Kidney (tissue), 14 donors: ENCODE results near the gene MAG. TPM values are rescaled to one million over a fixed set of nuclear protein-coding genes. Genes with fewer than 3 reads are reported as not detected.

Experiments
- DNase-seq, 5 donors: peaks; one replicate each; pipeline ENCODE4 v3.0.0-alpha.2; 2013 to 2020
- FAIRE-seq: peaks from 2 replicates; lab custom pipeline; 2012; peaks lifted over from hg19 to GRCh38; lab: Jason Lieb, UNC
- H3K27ac ChIP-seq, 2 donors: one replicate each; pipeline ENCODE4 v1.7.0; 2013; ENCODE audit warnings: low read depth in 2 of 2, low read length in 2 of 2, inconsistent platforms in 1 of 2
- H3K27me3 ChIP-seq: one replicate; pipeline ENCODE4 v1.7.1; 2013; ENCODE audit warnings: low read length, inconsistent platforms; ENCODE audit not compliant: control insufficient read depth, insufficient read depth
- H3K36me3 ChIP-seq, 3 donors: one replicate each; pipeline versions ENCODE4 v1.7.0 to v1.7.1; 2013; ENCODE audit warnings: low read length in 3 of 3, control low read depth in 1 of 3, inconsistent platforms in 1 of 3; ENCODE audit not compliant: insufficient read depth in 3 of 3, control insufficient read depth in 2 of 3
- H3K4me1 ChIP-seq, 3 donors: one replicate each; pipeline versions ENCODE4 v1.7.0 to v1.7.1; 2013; ENCODE audit warnings: low read length in 3 of 3, inconsistent platforms in 1 of 3, low read depth in 1 of 3; ENCODE audit not compliant: control insufficient read depth in 2 of 3, insufficient read depth in 2 of 3
- H3K4me3 ChIP-seq, 3 donors: one replicate each; pipeline versions ENCODE4 v1.7.0 to v1.8.1; 2013; ENCODE audit warnings: low read length in 3 of 3, control low read depth in 1 of 3, inconsistent platforms in 1 of 3
- H3K9ac ChIP-seq, 3 donors: one replicate each; pipeline versions ENCODE4 v1.7.0 to v1.7.1; 2013; ENCODE audit warnings: low read length in 3 of 3, control low read depth in 1 of 3, inconsistent platforms in 1 of 3
- H3K9me3 ChIP-seq, 3 donors: one replicate each; pipeline versions ENCODE4 v1.7.0 to v1.7.1; 2013; ENCODE audit warnings: low read length in 3 of 3, control low read depth in 1 of 3, inconsistent platforms in 1 of 3; ENCODE audit not compliant: control insufficient read depth in 2 of 3, insufficient read depth in 1 of 3
- CTCF ChIP-seq: IDR thresholded peaks from 3 replicates; pipeline ENCODE4 v1.5.1; 2012; ENCODE audit warnings: mild to moderate bottlenecking, moderate library complexity, borderline replicate concordance; ENCODE audit not compliant: insufficient read depth; ENCODE audit errors: extremely low read depth
- intact Hi-C: fragments of 100-400 bp; cut with DNase I; formaldehyde crosslinking; loops from one replicate; pipeline ENCODE4 v1.11.1; 2022
- polyA plus RNA-seq: library from polyadenylated mRNA; stranded (reverse); fragments of 350-450 nt; fragmentation: Illumina TruSeq; extraction: RNeasy Lipid Tissue Mini Kit (QIAGEN cat#74804); gene quantifications from one replicate; pipeline ENCODE4 v1.2.3, GENCODE V29; 2014; ENCODE audit warnings: low read depth, low replicate concordance; ENCODE audit not compliant: insufficient read depth
- total RNA-seq: library from RNA; stranded (reverse); fragmentation: NEBNext Ultra II Directional; extraction: Animal tissue kit (Norgen Biotek cat#: 25700); gene quantifications from one replicate; pipeline ENCODE4 v1.2.1, GENCODE V29; 2021
- donor health status: control.
- donor health status: control.
- donor health status: control.
- donor health status: control.
- donor health status: control.
- donor health status: DM: yes; HTN: yes; CAD: no.
- donor health status: Normal renal cell carcinoma (clear cell type).

Gene MAG
- total and polyA plus RNA-seq, 2 donors from 2014 or later, result 0.41 to 1.1 TPM

DNA sequence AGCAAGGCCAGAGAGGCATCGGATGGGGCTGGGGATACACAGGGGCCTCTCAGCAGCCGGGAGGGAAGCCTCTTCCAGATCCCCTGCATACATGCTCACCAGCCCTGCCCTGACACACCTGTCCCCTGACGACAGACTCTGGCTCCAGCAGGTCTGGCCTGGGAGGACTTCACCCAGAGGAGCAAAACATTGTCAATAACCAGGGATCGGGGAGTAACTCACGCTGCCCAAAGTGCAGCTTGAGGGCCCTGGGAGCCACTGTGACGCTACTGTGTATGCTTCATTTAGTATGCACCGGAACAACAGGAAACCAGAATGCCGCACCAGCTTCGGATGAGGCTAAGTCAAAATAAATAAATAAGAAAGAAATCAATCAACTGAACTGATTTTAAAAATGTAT, 24.6 kb downstream of the MAG start:
- DNase-seq (no peak), FAIRE-seq (no peak)
- no peak overlapping the region for H3K9ac ChIP-seq
- no peaks in the 10 kb centered on the region for H3K9me3 ChIP-seq
- peaks cover 0 to 6% (median 0%) of the 10 kb centered on the region in 3 donors for H3K4me1 ChIP-seq
- no peak overlapping the region for H3K4me3 ChIP-seq
- H3K27ac ChIP-seq, result no peak overlapping the region
- no peak for TF ChIP-seq CTCF
- H3K27me3 ChIP-seq, result no peaks in the 10 kb centered on the region
- intact Hi-C loops, result no loop called here
- no peaks in the 10 kb centered on the region for H3K36me3 ChIP-seq

- Histone ChIP-seq H3K9ac (no peak overlapping the region), H3K36me3 (no peaks in the 10 kb centered on the region), H3K9me3 (peaks cover 0 to 5% (median 2%) of the 10 kb centered on the region in 3 donors), H3K27ac (no peak overlapping the region), H3K4me3 (no peak overlapping the region), H3K4me1 (peaks cover 0 to 6% (median 0%) of the 10 kb centered on the region in 3 donors), H3K27me3 (no peaks in the 10 kb centered on the region)
- no peak for DNase-seq
- no peak for FAIRE-seq
- no peak for TF ChIP-seq CTCF
- intact Hi-C loops, result no loop called here
Measured at GRCh38 chr19:35317464-35318043, 25.6 kb downstream of the MAG start.

GRCh38 chr19:35318679-35319448, 26.9 kb downstream of the MAG start:
- no peak overlapping the region for H3K4me3 ChIP-seq
- H3K9me3 ChIP-seq, result peaks cover 0 to 5% (median 2%) of the 10 kb centered on the region in 3 donors
- no peak for TF ChIP-seq CTCF
- no peak overlapping the region for H3K9ac ChIP-seq
- H3K36me3 ChIP-seq, result no peaks in the 10 kb centered on the region
- peaks cover 0 to 6% (median 0%) of the 10 kb centered on the region in 3 donors for H3K4me1 ChIP-seq
- intact Hi-C loops, result no loop called here
- FAIRE-seq (no peak), DNase-seq (peak in 2 of 5 donors; percentile 39 to 90)
- no peaks in the 10 kb centered on the region for H3K27me3 ChIP-seq
- H3K27ac ChIP-seq, result peak overlapping the region in 1 of 2 donors; percentile 20
